PC-3 (cell line): Measurements from ENCODE around the gene TMTC2.

ENCODE experiments used
- EZH2 ChIP-seq: fragments of 300-600 bp; sonication (generic); IDR thresholded peaks from one replicate; pipeline ENCODE4 v1.6.1; 2017; ENCODE audit warnings: antibody characterized with exemption, mild to moderate bottlenecking, low read length; ENCODE audit not compliant: unreplicated experiment
- TF ChIP-seq, protein P1 (sequence below): fragments of 300-600 bp; sonication (generic); conservative IDR thresholded peaks from 2 replicates; pipeline ENCODE4 v1.5.1; 2017; ENCODE audit warnings: antibody characterized with exemption, low read depth, mild to moderate bottlenecking, low read length

DNA sequence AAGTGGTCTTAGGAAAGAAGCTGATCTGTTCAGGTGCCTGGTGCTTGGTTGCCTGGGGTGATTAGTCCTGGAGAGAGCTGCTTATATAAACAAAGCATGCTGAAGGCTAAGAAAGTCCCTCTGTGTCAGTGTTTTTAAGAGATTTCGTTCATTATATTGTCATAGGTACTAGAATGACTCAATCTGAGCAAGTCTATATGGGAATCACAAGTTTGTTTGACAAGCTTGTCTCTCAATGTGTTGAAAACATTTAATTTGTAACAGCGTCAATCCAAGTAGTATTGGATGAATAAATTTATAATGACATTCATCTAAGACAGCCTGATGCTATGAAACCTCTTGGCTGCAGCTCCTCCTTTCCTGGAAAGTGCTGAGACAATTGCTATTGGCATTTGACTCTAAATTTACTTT lies 256.3 kb downstream of the TMTC2 start:
- TF ChIP-seq, protein P1, sequence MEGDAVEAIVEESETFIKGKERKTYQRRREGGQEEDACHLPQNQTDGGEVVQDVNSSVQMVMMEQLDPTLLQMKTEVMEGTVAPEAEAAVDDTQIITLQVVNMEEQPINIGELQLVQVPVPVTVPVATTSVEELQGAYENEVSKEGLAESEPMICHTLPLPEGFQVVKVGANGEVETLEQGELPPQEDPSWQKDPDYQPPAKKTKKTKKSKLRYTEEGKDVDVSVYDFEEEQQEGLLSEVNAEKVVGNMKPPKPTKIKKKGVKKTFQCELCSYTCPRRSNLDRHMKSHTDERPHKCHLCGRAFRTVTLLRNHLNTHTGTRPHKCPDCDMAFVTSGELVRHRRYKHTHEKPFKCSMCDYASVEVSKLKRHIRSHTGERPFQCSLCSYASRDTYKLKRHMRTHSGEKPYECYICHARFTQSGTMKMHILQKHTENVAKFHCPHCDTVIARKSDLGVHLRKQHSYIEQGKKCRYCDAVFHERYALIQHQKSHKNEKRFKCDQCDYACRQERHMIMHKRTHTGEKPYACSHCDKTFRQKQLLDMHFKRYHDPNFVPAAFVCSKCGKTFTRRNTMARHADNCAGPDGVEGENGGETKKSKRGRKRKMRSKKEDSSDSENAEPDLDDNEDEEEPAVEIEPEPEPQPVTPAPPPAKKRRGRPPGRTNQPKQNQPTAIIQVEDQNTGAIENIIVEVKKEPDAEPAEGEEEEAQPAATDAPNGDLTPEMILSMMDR: no peak
- TF ChIP-seq EZH2: no peak
